KOPT-K1 (cell line): ENCODE results near the gene WSCD1.

ENCODE experiments used
- H3K27ac ChIP-seq: fragments of 200-600 bp; sonication (generic); 2 replicates; pipeline ENCODE4 v1.5.1; 2016; ENCODE audit warnings: antibody characterized with exemption, mild to moderate bottlenecking, low read depth, low read length; ENCODE audit not compliant: poor library complexity, severe bottlenecking
- H3K36me3 ChIP-seq: fragments of 200-600 bp; sonication (generic); 2 replicates; pipeline ENCODE4 v1.5.1; 2017; ENCODE audit warnings: antibody characterized with exemption, mild to moderate bottlenecking, low read length, moderate library complexity; ENCODE audit not compliant: insufficient read depth
- H3K9me3 ChIP-seq: fragments of 200-600 bp; sonication (generic); 2 replicates; pipeline ENCODE4 v1.5.1; 2017; ENCODE audit warnings: antibody characterized with exemption, low read length, mild to moderate bottlenecking; ENCODE audit not compliant: insufficient read depth, poor library complexity, severe bottlenecking

WSCD1 gene

DNA sequence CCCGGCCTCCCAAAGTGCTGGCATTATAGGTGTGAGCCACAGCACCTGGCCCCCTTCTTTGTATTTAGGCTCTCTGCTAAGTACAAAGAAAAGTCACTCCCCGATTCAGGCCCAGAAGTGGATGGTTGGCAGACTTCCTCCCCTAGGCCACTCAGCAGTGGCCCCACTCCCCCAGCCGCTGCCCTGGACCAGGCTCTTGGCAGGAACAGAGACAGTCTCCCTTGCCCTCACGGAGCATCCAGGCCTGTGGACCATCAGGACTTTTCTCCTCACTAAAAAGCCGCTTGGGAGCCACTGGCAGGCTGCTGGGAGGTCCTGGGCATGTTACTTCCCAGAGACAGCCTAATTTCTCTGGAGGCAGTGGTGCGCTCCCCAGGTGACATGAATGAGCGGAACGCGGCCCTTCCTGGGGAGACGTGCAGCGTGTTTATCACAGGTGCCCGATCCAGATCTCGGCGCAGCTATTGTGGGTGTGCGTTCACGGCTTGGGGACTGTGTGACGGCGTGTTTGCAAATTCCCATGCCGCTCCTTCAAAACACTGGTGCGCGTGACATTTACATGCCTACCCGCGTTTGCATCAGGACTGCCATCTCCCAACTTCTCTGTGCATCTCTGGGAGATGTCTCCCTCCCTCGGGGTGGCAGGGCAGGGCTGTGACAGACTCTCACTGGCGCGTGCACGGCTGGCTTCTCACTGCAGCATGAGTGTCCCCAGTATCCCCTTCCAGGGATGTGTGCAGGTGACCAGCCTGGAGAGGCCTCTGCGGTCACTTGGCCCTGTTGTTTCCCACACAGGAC, 16.6 kb downstream of the WSCD1 start:
- H3K9me3 ChIP-seq = no peaks in the 10 kb centered on the region
- H3K27ac ChIP-seq = no peak overlapping the region
- no peaks in the 10 kb centered on the region for H3K36me3 ChIP-seq

DNA sequence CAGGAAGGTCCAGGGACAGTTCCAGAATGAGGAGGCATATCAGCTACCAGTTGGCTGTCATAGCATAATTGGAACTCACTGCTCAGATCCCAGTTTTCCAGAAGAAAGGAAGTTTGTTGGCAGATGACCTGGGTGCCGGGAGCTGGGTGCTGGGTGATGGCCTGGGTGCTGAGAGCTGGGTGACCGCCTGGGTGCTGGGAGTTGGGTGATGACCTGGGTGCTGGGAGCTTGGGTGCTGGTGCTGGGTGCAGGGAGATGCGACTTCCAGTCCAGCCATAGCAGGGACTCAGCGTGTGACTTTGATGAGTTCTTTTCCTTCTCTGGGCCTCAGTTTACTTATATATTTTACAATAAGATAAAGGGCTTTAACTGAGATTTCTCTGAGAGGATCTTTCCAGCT, 18.0 kb downstream of the WSCD1 start:
- no peak overlapping the region for H3K27ac ChIP-seq
- H3K36me3 ChIP-seq = no peaks in the 10 kb centered on the region
- no peaks in the 10 kb centered on the region for H3K9me3 ChIP-seq

DNA sequence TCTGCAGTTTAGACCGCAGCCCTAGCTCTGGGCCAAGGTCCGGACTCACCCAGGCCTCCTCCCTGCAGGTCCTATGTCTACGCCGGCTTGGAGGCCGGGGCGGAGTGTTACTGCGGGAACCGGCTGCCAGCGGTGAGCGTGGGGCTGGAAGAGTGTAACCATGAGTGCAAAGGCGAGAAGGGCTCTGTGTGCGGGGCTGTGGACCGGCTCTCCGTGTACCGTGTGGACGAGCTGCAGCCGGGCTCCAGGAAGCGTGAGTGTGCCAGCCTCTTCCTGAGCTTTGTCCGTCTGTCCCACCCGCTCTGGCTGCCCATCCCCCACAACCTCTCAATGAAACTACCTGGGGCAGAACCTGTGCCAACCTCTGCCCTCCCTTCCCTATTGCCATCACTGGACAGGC, 20.1 kb downstream of the WSCD1 start:
- Histone ChIP-seq H3K27ac (no peak overlapping the region), H3K36me3 (no peaks in the 10 kb centered on the region)

DNA sequence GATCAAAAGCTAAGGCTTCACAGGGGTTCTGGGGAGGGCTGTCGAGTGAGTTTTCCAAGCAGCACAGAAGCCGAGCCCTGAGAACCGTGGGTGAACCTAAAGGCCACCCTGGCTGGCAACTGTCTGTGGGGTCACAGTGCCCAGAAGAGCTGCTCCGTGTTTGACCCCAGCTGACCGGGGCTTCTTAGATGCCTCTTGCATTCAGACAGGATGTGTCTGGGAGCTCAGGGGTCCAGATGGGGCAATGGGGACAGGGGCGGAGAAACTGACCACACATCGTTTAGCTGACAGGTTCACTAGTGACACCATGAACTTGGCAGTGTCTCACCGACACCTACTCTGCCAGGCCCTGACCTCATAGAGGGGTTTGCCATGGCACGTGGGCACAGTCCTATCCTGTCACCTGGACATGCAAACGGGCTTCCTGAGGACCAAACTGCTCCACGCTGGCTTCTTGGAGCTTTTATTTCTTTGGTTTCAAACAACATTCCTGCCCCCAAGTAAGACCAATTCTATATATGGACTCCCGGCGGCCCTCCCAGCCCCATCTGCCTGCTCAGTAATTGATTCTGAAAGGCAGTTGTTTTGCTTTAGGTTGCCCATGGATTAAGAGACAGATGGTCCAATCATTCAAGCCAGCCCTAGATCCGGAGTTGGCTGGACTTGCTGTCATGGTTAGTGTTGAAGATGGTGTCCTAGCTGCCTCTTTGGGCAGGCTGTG, 22.2 kb downstream of the WSCD1 start:
- Histone ChIP-seq H3K36me3 (no peaks in the 10 kb centered on the region), H3K27ac (no peak overlapping the region), H3K9me3 (no peaks in the 10 kb centered on the region)

More for the DNA sequence above, 20.1 kb downstream of the WSCD1 start:
- no peaks in the 10 kb centered on the region for H3K9me3 ChIP-seq

DNA sequence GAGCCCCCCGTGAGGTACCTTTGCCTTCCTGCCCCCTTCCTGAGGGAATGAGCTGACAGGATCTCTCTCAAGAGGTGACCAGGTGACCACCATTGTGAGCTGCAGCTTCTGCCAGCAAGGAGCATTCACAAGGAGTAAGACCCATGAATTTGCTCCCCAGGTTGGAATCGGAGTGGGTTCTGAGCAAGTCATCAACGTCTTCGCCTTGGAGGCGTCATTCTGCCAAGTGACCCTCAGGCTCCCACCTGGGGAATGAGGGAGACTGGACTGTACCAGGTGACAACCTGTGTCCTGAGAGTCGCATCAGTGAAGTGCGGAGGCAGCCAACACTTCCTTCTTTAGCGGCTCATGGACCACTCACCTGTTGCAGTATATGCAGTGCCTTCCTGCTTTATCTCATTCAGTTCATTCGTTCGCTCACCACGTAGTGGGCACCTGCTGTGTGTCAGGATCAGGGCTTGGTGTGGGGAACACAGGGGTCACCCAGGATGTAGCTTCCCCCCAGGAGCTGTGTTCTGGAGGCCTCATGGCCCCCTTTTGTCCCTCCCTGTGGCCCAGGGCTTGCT, 22.8 kb downstream of the WSCD1 start:
- no peak overlapping the region for H3K27ac ChIP-seq
- H3K36me3 ChIP-seq = no peaks in the 10 kb centered on the region
- H3K9me3 ChIP-seq = no peaks in the 10 kb centered on the region

DNA sequence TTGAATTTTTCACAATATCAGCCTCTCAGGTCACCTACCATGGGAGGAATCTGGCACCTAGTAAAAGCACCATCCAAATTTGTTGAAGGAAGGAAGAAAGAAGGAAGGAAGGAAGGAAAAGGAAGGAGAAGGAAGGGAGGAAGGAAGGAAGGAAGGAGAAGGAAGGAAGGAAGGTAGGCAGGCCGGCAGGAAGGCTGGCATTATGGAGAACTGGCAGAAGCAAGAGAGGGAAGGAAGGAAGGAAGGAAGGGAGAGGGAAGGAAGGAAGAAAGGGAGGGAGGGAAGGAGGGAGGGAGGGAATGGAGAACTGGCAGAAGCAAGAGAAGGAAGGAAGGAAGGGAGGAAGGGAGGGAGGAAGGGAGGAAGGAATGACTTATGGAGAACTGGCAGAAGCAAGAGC, 24.3 kb downstream of the WSCD1 start:
- no peaks in the 10 kb centered on the region for H3K36me3 ChIP-seq
- no peaks in the 10 kb centered on the region for H3K9me3 ChIP-seq
- H3K27ac ChIP-seq = no peak overlapping the region

DNA sequence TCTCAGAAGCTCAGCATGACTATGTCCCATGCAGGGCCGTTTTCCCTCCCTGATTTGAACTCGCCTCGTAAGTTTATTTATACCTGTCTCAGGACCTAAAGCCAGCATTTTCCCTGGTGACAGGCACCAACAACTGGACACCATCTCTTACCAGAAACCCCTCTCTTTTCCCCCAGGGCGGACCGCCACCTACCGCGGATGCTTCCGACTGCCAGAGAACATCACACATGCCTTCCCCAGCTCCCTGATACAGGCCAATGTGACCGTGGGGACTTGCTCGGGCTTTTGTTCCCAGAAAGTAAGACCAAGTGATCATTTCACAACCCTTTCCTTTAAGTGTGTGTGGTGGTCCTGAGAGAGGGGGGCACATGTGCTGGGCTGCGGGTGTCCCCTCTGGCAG, 24.7 kb downstream of the WSCD1 start:
- Histone ChIP-seq H3K9me3 (no peaks in the 10 kb centered on the region), H3K36me3 (no peaks in the 10 kb centered on the region), H3K27ac (no peak overlapping the region)

DNA sequence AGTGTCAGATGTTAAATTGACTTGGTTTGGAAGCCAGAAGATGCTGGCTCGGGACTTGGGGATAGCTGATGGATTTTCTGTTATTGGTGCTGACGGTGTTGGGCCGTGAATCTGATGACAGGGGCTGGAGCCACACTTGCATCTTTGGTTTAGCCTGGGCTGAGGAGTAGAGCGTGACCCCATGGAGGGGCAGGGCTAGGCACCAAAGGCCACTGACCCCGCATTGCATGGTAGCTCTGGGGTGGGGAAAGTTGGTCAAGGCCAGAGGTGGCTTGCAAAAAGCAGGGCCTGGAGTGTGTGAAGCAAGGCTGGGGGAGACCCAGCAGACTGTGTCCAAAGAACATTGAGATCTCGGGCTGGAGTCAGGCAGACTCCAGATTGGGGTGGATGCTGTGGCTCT, 25.3 kb downstream of the WSCD1 start:
- no peaks in the 10 kb centered on the region for H3K9me3 ChIP-seq
- H3K27ac ChIP-seq = no peak overlapping the region
- H3K36me3 ChIP-seq = no peaks in the 10 kb centered on the region

DNA sequence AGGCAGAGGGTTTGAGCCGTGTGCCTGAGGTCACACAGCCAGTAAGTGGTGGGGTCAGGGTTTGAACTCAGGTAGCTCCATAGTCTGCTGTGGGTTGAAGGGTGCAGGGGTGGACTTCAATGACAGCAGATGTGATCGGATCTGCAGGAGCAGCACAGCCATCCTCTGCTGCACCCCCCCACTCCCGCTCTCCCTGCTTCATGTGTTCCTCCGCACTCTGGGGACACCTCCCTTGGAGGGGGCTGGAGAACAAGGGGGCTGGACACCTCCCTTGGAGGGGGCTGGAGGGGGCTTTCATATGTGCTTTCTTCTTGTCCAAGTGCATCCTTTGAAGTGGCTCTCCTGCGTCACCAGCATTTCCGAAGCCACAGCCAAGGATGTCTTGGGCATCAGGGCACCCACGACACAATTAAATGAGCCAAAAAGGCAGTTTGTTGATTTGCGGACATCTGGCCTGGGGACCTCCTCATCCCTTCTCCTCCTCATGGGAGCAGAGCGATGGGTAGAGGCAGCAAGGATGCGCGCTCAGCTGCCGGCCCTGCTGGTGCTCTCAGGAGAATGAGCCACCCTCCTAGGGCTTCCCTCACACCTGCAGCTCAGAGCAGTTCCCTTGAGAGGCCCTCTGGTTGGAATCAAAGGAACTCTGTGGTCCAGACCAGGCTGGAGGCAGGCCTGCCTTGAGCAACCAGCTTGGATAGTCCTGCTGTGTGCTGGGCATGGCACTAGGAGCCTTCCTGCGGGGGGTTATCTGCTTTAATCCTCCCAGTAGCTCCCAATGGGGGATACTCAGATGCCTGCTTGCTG, 26.2 kb downstream of the WSCD1 start:
- Histone ChIP-seq H3K27ac (no peak overlapping the region), H3K9me3 (no peaks in the 10 kb centered on the region), H3K36me3 (no peaks in the 10 kb centered on the region)

DNA sequence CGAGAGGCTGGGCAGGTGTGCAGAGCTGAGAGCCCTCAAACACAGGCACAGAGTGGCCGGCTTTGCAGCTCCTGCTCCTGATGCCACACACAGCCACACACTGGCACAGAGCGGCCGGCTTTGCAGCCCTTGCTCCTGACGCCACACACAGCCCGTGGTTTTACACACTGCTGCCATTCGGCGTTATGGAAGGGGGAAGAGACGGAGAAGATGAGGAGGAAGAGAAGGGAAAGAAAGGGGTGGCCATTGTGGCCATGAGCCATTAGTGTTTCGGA, 26.8 kb downstream of the WSCD1 start:
- Histone ChIP-seq H3K36me3 (no peaks in the 10 kb centered on the region), H3K27ac (no peak overlapping the region), H3K9me3 (no peaks in the 10 kb centered on the region)

DNA sequence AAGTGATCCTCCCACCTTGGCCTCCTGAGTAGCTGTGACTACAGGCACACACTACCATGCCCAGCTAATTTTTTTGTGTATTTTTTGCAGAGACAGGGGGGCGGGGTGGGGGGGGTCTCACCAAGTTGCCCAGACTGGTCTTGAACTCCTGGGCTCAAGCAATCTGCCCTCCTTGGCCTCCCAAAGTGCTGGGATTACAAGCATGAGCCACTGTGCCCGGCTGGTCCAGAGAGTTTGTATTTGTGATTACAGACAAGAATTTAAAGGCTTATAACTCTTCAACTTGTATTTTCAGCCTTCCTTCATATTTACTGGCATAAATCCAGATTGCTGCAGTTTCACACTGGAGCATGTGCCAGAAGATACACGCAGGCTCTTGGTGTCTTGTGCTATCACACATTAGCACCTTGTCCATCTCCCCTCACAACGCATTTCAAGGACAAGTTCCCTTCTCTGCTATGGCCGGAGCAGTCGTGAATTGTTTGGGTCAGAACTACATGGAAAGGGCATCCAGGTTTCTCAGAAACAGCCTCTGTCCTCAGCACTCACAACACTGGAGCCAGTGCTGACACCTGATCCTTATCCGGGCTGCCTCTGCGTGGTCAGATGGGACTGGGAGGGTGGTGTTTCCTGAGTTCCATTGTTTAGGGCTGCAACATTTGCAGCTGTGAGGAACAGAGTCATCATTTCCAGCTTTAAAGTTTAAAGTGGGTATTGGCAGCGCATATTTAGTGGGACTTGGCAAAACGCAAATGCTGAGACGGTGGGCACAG, 28.1 kb downstream of the WSCD1 start:
- Histone ChIP-seq H3K36me3 (no peaks in the 10 kb centered on the region), H3K27ac (no peak overlapping the region), H3K9me3 (no peaks in the 10 kb centered on the region)

DNA sequence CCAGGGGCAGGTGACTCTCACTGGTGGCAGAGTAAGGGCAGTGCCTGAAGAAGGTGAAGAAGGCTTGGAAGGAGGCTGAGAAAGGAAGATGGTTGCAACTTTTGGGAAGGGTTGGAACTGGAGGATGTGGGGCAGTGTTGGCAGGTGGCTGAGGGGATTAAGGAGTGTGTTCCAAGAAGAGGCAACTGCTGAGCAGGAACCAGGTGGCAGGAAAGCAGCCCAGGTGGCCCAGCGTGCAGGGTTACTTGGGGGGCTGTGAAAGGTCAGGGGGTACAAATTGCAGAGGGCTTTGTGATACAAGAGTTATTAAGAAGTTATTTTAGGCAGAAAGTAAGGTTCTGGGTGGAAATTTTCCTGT, 28.6 kb downstream of the WSCD1 start:
- H3K9me3 ChIP-seq = no peaks in the 10 kb centered on the region
- H3K36me3 ChIP-seq = no peaks in the 10 kb centered on the region

DNA sequence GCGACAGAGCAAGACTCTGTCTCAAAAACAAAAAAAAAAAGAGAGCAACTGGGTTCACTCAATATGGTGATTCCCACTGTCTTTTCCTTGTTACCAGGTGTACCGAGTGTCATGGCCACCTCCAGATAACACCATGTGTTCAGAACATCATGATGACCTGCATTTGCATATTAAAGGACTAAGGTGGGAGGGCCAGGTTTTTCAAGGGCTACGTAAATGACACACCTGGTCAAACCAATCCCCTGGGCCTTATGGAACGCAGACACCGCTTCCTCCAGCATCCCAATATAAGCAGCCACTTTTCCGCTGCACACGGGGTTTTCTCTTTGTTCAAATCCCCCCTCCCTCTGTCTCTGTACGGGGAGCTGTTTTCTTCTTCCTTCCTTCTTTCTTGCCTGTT, 29.3 kb downstream of the WSCD1 start:
- H3K36me3 ChIP-seq = no peaks in the 10 kb centered on the region
- H3K27ac ChIP-seq = no peak overlapping the region
- no peaks in the 10 kb centered on the region for H3K9me3 ChIP-seq

More for the DNA sequence above, 28.6 kb downstream of the WSCD1 start:
- no peak overlapping the region for H3K27ac ChIP-seq

DNA sequence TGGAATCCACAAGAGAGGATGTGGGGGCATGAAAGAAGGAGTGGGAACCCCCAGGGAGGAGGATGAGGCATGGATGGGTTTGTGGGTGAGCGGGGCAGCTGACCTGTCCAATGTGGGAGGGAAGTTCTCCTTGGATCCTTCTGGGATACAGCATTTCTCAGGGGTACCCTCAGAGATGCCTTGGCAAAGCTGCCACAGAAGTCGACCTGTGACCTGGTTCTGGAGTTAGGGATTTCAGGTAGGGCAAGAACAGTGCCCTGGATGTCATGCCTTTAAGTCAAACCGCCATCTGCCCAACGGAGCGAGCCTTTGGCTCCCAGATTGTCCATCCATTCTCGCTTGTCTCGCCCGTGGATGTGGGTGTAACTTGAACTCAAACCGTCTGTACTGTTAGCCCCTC, 30.0 kb downstream of the WSCD1 start:
- no peaks in the 10 kb centered on the region for H3K9me3 ChIP-seq
- H3K27ac ChIP-seq = no peak overlapping the region

More for the DNA sequence above, 30.0 kb downstream of the WSCD1 start:
- H3K36me3 ChIP-seq = no peaks in the 10 kb centered on the region
